Erythroblast (primary cell): ENCODE measurements around the gene MBD2.

ENCODE experiments used
- GATA1 ChIP-seq: IDR thresholded peaks from 2 replicates; pipeline ENCODE4 v1.6.1; 2011; ENCODE audit warnings: low read depth, mild to moderate bottlenecking, control low read depth, low read length, moderate library complexity
- POLR2A ChIP-seq: IDR thresholded peaks from 2 replicates; pipeline ENCODE4 v1.6.1; 2011; ENCODE audit warnings: mild to moderate bottlenecking, low read length

DNA sequence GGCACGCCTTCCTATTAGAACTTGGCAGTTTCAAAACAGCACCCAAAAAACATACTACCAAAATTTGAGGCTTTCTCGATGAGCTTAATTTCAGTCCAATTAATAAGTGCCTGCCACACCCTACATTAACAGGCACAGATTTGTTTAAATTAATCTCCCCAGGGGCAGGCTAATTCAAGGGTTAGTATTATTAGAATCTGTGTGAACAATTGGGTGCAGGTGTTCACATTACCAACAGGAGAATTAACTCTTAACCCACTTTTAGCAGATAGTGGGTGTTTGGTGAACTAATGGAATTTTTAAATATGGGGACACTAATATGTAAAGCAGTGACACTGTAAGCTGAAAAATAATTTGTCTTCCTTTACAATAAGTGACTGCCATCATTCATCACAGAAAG is 4.1 kb downstream of the MBD2 start:
- TF ChIP-seq POLR2A (no peak), GATA1 (no peak)
